ENCODE measurements around the gene SHC2. TPM values are rescaled to one million over a fixed set of nuclear protein-coding genes. Genes with fewer than 3 reads are reported as not detected.

The SHC2 gene
- total and polyA plus RNA-seq, 9 of the 15 experiments (the other 6 are each of a cell fraction or from before 2014, with no cell fraction given), result 0.14 to 0.36 (median 0.17) TPM; not detected in 5

DNA sequence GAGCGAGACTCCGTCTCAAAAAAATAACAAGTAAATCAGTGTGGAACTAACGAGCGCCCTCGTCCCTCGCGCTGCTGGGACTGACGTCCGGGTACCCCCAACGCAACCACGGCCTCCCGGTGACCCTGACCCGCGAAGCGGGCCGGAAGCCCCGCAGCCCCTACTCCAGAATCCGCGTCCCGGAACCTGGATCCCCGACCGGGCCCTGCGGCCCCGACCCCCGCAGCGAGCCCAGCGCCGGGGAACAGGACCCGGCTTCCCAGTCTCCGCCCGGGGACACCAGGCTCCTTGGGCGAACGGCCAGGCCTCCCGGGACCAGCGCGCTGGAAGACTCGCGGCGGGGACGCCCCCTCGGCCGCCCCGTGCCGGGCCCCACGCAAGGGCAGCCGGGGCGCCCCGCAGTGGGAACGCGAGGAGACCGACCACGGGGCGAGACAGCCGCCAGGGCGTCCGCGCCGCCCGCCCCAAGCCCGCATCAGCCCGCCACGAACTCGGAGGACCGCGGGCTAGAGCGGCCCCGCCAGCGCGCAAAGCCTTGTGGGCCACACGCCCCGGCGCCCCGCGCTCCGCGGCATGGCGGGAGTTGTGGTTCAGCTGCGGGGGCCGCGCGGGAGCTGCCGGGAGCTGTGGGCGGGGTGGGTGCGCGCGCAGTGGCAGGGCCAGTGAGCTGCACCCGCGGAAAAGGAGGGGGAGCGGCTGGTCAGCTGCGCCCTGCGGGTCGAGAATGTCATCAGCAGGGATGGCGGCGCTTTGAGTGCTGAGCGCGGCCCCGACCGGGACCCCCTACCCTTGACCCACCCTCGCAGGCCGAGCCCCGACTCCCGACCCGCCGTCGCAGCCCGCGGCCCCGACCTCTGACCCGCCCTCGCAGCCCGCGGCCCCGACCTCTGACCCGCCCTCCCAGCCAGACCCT lies 27.9 kb upstream of the SHC2 start (continued):
- TF ChIP-seq KLF10 (CRISPR knock-in tag; IDR thresholded peaks at IDR 0.05) (no peak), PML (IDR thresholded peaks at IDR 0.05; ENCODE audit: low read length) (no peak; the same call in 1 of the 2 replicates), NR2C2 (CRISPR knock-in tag; IDR thresholded peaks at IDR 0.05) (peak; percentile 92), NR2C2 (tag; IDR thresholded peaks at IDR 0.05) (peak; percentile 98), ZNF212 (CRISPR knock-in tag; IDR thresholded peaks at IDR 0.05) (0 out of 2 replicates have a peak, but pooled peaks have one; percentile 67), ZNF780A (CRISPR knock-in tag; IDR thresholded peaks at IDR 0.05) (peak; percentile 69; the same call in 1 of the 2 replicates), CHD1 (IDR thresholded peaks at IDR 0.05; ENCODE audit: low read length) (peak; percentile 92), SETDB1 (IDR thresholded peaks at IDR 0.05; ENCODE audit: low read length) (peak; percentile 58), ZNF124 (CRISPR knock-in tag; IDR thresholded peaks at IDR 0.05) (0 out of 2 replicates have a peak, but pooled peaks have one; percentile 52), MTA2 (IDR thresholded peaks at IDR 0.05; ENCODE audit: low read depth) (no peak), ZNF583 (CRISPR knock-in tag; IDR thresholded peaks at IDR 0.05) (peak; percentile 61; the same call in 1 of the 2 replicates), POLR2AphosphoS5 (IDR thresholded peaks at IDR 0.05; ENCODE audit: control insufficient read depth, insufficient read depth, low read depth, low read length) (peak; percentile 74), CLOCK (CRISPR knock-in tag; IDR thresholded peaks at IDR 0.05; ENCODE audit: borderline replicate concordance) (no peak), KAT8 (IDR thresholded peaks at IDR 0.05; ENCODE audit: low read depth) (no peak), BDP1 (IDR thresholded peaks at IDR 0.05; ENCODE audit: insufficient read depth, insufficient read length) (no peak), KLF13 (tag; IDR thresholded peaks at IDR 0.05; ENCODE audit: borderline replicate concordance, low read depth) (0 out of 2 replicates have a peak, but pooled peaks have one; percentile 70), PHF8 (IDR thresholded peaks at IDR 0.05; ENCODE audit: borderline replicate concordance, low read length) (peak; percentile 87; the same call in 1 of the 2 replicates), NRF1 (conservative IDR thresholded peaks at IDR 0.05 in 1 of 2, IDR thresholded peaks at IDR 0.05 in 1 of 2) (peak; percentile 90 to 92)
- TF ChIP-seq, protein P1, sequence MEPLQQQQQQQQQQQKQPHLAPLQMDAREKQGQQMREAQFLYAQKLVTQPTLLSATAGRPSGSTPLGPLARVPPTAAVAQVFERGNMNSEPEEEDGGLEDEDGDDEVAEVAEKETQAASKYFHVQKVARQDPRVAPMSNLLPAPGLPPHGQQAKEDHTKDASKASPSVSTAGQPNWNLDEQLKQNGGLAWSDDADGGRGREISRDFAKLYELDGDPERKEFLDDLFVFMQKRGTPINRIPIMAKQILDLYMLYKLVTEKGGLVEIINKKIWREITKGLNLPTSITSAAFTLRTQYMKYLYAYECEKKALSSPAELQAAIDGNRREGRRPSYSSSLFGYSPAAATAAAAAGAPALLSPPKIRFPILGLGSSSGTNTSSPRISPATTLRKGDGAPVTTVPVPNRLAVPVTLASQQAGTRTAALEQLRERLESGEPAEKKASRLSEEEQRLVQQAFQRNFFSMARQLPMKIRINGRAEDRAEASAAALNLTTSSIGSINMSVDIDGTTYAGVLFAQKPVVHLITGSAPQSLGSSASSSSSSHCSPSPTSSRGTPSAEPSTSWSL (CRISPR knock-in tag; IDR thresholded peaks at IDR 0.05; ENCODE audit: borderline replicate concordance), result 0 out of 2 replicates have a peak, but pooled peaks have one; percentile 18
- TF ChIP-seq, protein P2, sequence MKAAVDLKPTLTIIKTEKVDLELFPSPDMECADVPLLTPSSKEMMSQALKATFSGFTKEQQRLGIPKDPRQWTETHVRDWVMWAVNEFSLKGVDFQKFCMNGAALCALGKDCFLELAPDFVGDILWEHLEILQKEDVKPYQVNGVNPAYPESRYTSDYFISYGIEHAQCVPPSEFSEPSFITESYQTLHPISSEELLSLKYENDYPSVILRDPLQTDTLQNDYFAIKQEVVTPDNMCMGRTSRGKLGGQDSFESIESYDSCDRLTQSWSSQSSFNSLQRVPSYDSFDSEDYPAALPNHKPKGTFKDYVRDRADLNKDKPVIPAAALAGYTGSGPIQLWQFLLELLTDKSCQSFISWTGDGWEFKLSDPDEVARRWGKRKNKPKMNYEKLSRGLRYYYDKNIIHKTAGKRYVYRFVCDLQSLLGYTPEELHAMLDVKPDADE (conservative IDR thresholded peaks at IDR 0.05; ENCODE audit: control insufficient read depth, low read depth, low read length), result peak; percentile 99
- TF ChIP-seq, protein P3, sequence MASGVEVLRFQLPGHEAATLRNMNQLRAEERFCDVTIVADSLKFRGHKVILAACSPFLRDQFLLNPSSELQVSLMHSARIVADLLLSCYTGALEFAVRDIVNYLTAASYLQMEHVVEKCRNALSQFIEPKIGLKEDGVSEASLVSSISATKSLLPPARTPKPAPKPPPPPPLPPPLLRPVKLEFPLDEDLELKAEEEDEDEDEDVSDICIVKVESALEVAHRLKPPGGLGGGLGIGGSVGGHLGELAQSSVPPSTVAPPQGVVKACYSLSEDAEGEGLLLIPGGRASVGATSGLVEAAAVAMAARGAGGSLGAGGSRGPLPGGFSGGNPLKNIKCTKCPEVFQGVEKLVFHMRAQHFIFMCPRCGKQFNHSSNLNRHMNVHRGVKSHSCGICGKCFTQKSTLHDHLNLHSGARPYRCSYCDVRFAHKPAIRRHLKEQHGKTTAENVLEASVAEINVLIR (CRISPR knock-in tag; IDR thresholded peaks at IDR 0.05), result 0 out of 2 replicates have a peak, but pooled peaks have one; percentile 24

Measured in K562 (cell line).